B cell (primary cell): ENCODE measurements around the gene CCDC187. TPM values are rescaled to one million over a fixed set of nuclear protein-coding genes. Genes with fewer than 3 reads are reported as not detected.

Source experiments
- ATAC-seq: fragments of 200-7000 bp; cut with Tn5 transposase; one replicate; pipeline ENCODE4 v1.10.0; 2021; ENCODE audit warnings: low read depth, mild to moderate bottlenecking, moderate number of reproducible peaks, moderate library complexity
- CTCF ChIA-PET: fragments of 350-600 bp; sonication (Branson Sonifier 250); formaldehyde crosslinking; loops from one replicate; lab custom pipeline; 2021; ENCODE audit warnings: antibody characterized with exemption, inconsistent platforms; lab: Charles Lee
- POLR2A ChIA-PET: fragments of 350-600 bp; sonication (Branson Sonifier 250); formaldehyde crosslinking; loops from one replicate; lab custom pipeline; 2021; ENCODE audit warnings: antibody characterized with exemption; lab: Charles Lee
- DNase-seq: peaks from one replicate; pipeline ENCODE4 v3.0.0; 2013
- H2AFZ ChIP-seq: 2 replicates; pipeline ENCODE4 v1.6.1; 2012; ENCODE audit warnings: mild to moderate bottlenecking, low read depth, low read length; ENCODE audit not compliant: insufficient read depth, poor library complexity, severe bottlenecking
- H3K27ac ChIP-seq, 2 donors: 1 replicate in 1 of 2; 2 replicates in 1 of 2; pipeline ENCODE4 v1.5.1; 2012 to 2013; ENCODE audit warnings: low read length in 2 of 2, mild to moderate bottlenecking in 2 of 2, moderate library complexity in 1 of 2
- H3K27me3 ChIP-seq, 4 experiments: fragments of 200-600 bp in 1 of 4; sonication (generic) in 1 of 4; replicated peaks in 1 of 4; 1 replicate in 2 of 4; 2 replicates in 2 of 4; pipeline versions ENCODE4 v1.6.1 to v1.7.0; 2013 to 2016; ENCODE audit warnings: low read length in 3 of 4, mild to moderate bottlenecking in 2 of 4, mixed read lengths in 1 of 4, moderate library complexity in 1 of 4; ENCODE audit not compliant: insufficient read depth in 4 of 4, control insufficient read depth in 3 of 4; ENCODE audit errors: control extremely low read depth in 1 of 4
- H3K36me3 ChIP-seq, 2 experiments: replicated peaks in 1 of 2; 1 replicate in 1 of 2; 2 replicates in 1 of 2; pipeline versions ENCODE4 v1.6.1 to v1.7.1; 2013; ENCODE audit warnings: low read length in 1 of 2; ENCODE audit not compliant: insufficient read depth in 2 of 2, control insufficient read depth in 1 of 2; ENCODE audit errors: control extremely low read depth in 1 of 2, extremely low read depth in 1 of 2
- H3K4me1 ChIP-seq, 2 donors: fragments of 200-600 bp in 1 of 2; sonication (generic) in 1 of 2; 1 replicate in 1 of 2; 2 replicates in 1 of 2; pipeline versions ENCODE4 v1.5.1 to v1.6.1; 2013 to 2017; ENCODE audit warnings: low read length in 2 of 2; ENCODE audit not compliant: control insufficient read depth in 2 of 2, insufficient read depth in 2 of 2
- H3K4me2 ChIP-seq: replicated peaks from 2 replicates; pipeline ENCODE3; 2012; ENCODE audit warnings: mild to moderate bottlenecking, low read depth, low read length; ENCODE audit not compliant: poor library complexity, severe bottlenecking
- H3K4me3 ChIP-seq, 5 experiments: fragments of 200-600 bp in 1 of 5; sonication (generic) in 1 of 5; 1 replicate in 3 of 5; 2 replicates in 2 of 5; pipeline versions ENCODE4 v1.5.1 to v1.7.0; 2011 to 2016; ENCODE audit warnings: low read length in 4 of 5, mild to moderate bottlenecking in 4 of 5, low read depth in 2 of 5, control low read depth in 1 of 5, moderate library complexity in 1 of 5; ENCODE audit not compliant: insufficient read depth in 1 of 5; ENCODE audit errors: control extremely low read depth in 1 of 5, extremely low read depth in 1 of 5
- H3K79me2 ChIP-seq: fragments of 200-600 bp; sonication (generic); one replicate; pipeline ENCODE4 v1.6.0; 2016; ENCODE audit warnings: low read length; ENCODE audit not compliant: control insufficient read depth, insufficient read depth
- H3K9ac ChIP-seq: fragments of 200-600 bp; sonication (generic); 2 replicates; pipeline ENCODE4 v1.6.1; 2017; ENCODE audit warnings: mild to moderate bottlenecking, low read length, moderate library complexity
- H3K9me3 ChIP-seq, 3 donors: one replicate each; pipeline versions ENCODE4 v1.6.1 to v1.7.1; 2013; ENCODE audit warnings: low read length in 2 of 3; ENCODE audit not compliant: control insufficient read depth in 2 of 3, insufficient read depth in 1 of 3; ENCODE audit errors: control extremely low read depth in 1 of 3
- H4K20me1 ChIP-seq: 2 replicates; pipeline ENCODE4 v1.6.0; 2012; ENCODE audit warnings: mild to moderate bottlenecking, low read length; ENCODE audit not compliant: insufficient read depth, control insufficient read depth, poor library complexity, severe bottlenecking
- H3K27ac Mint-ChIP-seq: one replicate; pipeline ENCODE4 v1.8.0; 2021; ENCODE audit warnings: mixed read lengths
- H3K27me3 Mint-ChIP-seq: one replicate; pipeline ENCODE4 v1.8.0; 2021; ENCODE audit warnings: mixed read lengths
- H3K4me1 Mint-ChIP-seq: one replicate; pipeline ENCODE4 v1.8.0; 2021; ENCODE audit warnings: mixed read lengths
- H3K4me3 Mint-ChIP-seq: one replicate; pipeline ENCODE4 v1.8.0; 2021; ENCODE audit warnings: mixed read lengths
- H3K9me3 Mint-ChIP-seq: one replicate; pipeline ENCODE4 v1.8.0; 2022; ENCODE audit warnings: mixed read lengths; ENCODE audit not compliant: insufficient read depth
- CTCF ChIP-seq: fragments of 200-600 bp; IDR thresholded peaks from one replicate; pipeline ENCODE4 v1.8.0; 2022; ENCODE audit warnings: antibody characterized with exemption, mild to moderate bottlenecking
- EZH2 ChIP-seq: IDR thresholded peaks from 2 replicates; pipeline ENCODE4 v1.6.1; 2012; ENCODE audit warnings: borderline replicate concordance, low read depth, mild to moderate bottlenecking, moderate library complexity, low read length; ENCODE audit not compliant: insufficient read depth, poor library complexity, severe bottlenecking
- WGBS: methylation state at CpG from one replicate; pipeline ENCODE4 v1.1.5; 2013; ENCODE audit warnings: missing lambda C conversion rate; ENCODE audit not compliant: insufficient coverage; 5-methylcytosine and 5-hydroxymethylcytosine counted together
- intact Hi-C: fragments of 100-400 bp; cut with micrococcal nuclease; formaldehyde crosslinking; loops from one replicate; pipeline ENCODE4 v1.10.0; 2022
- polyA plus RNA-seq: library from polyadenylated mRNA; depleted of rRNA; stranded (reverse); fragments of >200 nt; gene quantifications from 2 replicates; pipeline ENCODE4 v1.2.3, GENCODE V29; 2012
- total RNA-seq, 2 donors: library from RNA; stranded (reverse); fragments of 120-200 nt in 1 of 2; gene quantifications; 1 replicate in 1 of 2; 2 replicates in 1 of 2; pipeline versions ENCODE4 v1.2.3 to v1.2.4, GENCODE V29; 2013 to 2022

CCDC187 gene
- total and polyA plus RNA-seq, 2 donors (not counting 1 experiment from before 2014, with no cell fraction given), result 1.5 to 7.6 TPM

- no peaks in the 10 kb centered on the region for H3K9me3 Mint-ChIP-seq
- no peak overlapping the region for H3K27ac Mint-ChIP-seq
- Histone ChIP-seq H3K4me1 (peaks cover 22 to 30% of the 10 kb centered on the region in 2 donors), H3K9me3 (no peaks in the 10 kb centered on the region), H3K4me3 (peak overlapping the region in 2 of 5 experiments; percentile 14 to 37), H4K20me1 (no peaks in the 10 kb centered on the region), H3K4me2 (peak overlapping the region; percentile 74), H3K36me3 (no peaks in the 10 kb centered on the region), H3K27ac (no peak overlapping the region), H3K79me2 (peaks cover 12% of the 10 kb centered on the region), H3K27me3 (peaks cover 0 to 27% (median 12%) of the 10 kb centered on the region in 4 experiments), H2AFZ (no peak overlapping the region), H3K9ac (no peak overlapping the region)
- ChIA-PET POLR2A (no interaction called here), CTCF (interaction anchor here (0.9 kb wide), 2 partner anchors 17 to 35 kb away, joined by 3 read pairs; no protein-coding TSS in a partner anchor)
- WGBS, result 14% methylated on average over 13 of the region's 13 CpGs
- H3K4me1 Mint-ChIP-seq, result peaks cover 7% of the 10 kb centered on the region
- peak overlapping the region; percentile 72 for H3K4me3 Mint-ChIP-seq
- H3K27me3 Mint-ChIP-seq, result peaks cover 8% of the 10 kb centered on the region
- intact Hi-C loops, result no loop called here
- TF ChIP-seq EZH2 (no peak), CTCF (no peak)
- DNase-seq (no peak), ATAC-seq (no peak)
These were observed 24.2 kb upstream of the CCDC187 start for GRCh38 chr9:136328011-136328621.
